Measurements from ENCODE around the gene PLCB4.

The PLCB4 gene

GRCh38 chr20:9493803-9494202, 424.9 kb downstream of the PLCB4 start:
- no peak overlapping the region for H3K4me3 ChIP-seq (ENCODE audit: low read depth, low read length)
- no peak for TF ChIP-seq CTCF (IDR thresholded peaks at IDR 0.05; ENCODE audit: control insufficient read depth, extremely low read depth, insufficient read depth)

GRCh38 chr20:9495701-9496100, 426.8 kb downstream of the PLCB4 start:
- no peak for TF ChIP-seq CTCF (IDR thresholded peaks at IDR 0.05; ENCODE audit: control insufficient read depth, extremely low read depth, insufficient read depth)
- H3K4me3 ChIP-seq (ENCODE audit: low read depth, low read length), result no peak overlapping the region
- no peak for DNase-seq (ENCODE audit: low read depth)

More at GRCh38 chr20:9493803-9494202, 424.9 kb downstream of the PLCB4 start:
- DNase-seq (ENCODE audit: low read depth), result no peak

GRCh38 chr20:9496155-9496554, 427.3 kb downstream of the PLCB4 start:
- H3K4me3 ChIP-seq (ENCODE audit: low read depth, low read length), result no peak overlapping the region
- no peak for TF ChIP-seq CTCF (IDR thresholded peaks at IDR 0.05; ENCODE audit: control insufficient read depth, extremely low read depth, insufficient read depth)
- no peak for DNase-seq (ENCODE audit: low read depth)

GRCh38 chr20:9498322-9498721, 429.4 kb downstream of the PLCB4 start:
- H3K4me3 ChIP-seq (ENCODE audit: low read depth, low read length), result no peak overlapping the region
- no peak for DNase-seq (ENCODE audit: low read depth)
- TF ChIP-seq CTCF (IDR thresholded peaks at IDR 0.05; ENCODE audit: control insufficient read depth, extremely low read depth, insufficient read depth), result no peak

GRCh38 chr20:9499126-9499899, 430.4 kb downstream of the PLCB4 start:
- DNase-seq (ENCODE audit: low read depth), result no peak
- no peak for TF ChIP-seq CTCF (IDR thresholded peaks at IDR 0.05; ENCODE audit: control insufficient read depth, extremely low read depth, insufficient read depth)
- no peak overlapping the region for H3K4me3 ChIP-seq (ENCODE audit: low read depth, low read length)

- no peak for DNase-seq (ENCODE audit: low read depth)
- TF ChIP-seq CTCF (IDR thresholded peaks at IDR 0.05; ENCODE audit: control insufficient read depth, extremely low read depth, insufficient read depth), result no peak
- H3K4me3 ChIP-seq (ENCODE audit: low read depth, low read length), result no peak overlapping the region
Measured at GRCh38 chr20:9500121-9500520, 431.2 kb downstream of the PLCB4 start.

GRCh38 chr20:9501473-9501872, 432.6 kb downstream of the PLCB4 start:
- H3K4me3 ChIP-seq (ENCODE audit: low read depth, low read length), result no peak overlapping the region
- TF ChIP-seq CTCF (IDR thresholded peaks at IDR 0.05; ENCODE audit: control insufficient read depth, extremely low read depth, insufficient read depth), result no peak
- no peak for DNase-seq (ENCODE audit: low read depth)
